Measurements from ENCODE around the gene PYCR2. TPM values are rescaled to one million over a fixed set of nuclear protein-coding genes. Genes with fewer than 3 reads are reported as not detected.

Gene PYCR2
- total and polyA plus RNA-seq, 10 of the 15 experiments (the other 5 are each of a cell fraction or from before 2014, with no cell fraction given): 1.7 to 81.8 (median 54.9) TPM

GRCh38 chr1:225923692-225924555, at the start of gene PYCR2 (continued):
- TF ChIP-seq USF2 (IDR thresholded peaks at IDR 0.05; ENCODE audit: borderline replicate concordance, low read depth, low read length) (peak; percentile 85), MXI1 (IDR thresholded peaks at IDR 0.05; ENCODE audit: low read depth, low read length) (peak; percentile 87), ESRRA (IDR thresholded peaks at IDR 0.05; ENCODE audit: low read length) (no peak), POU2F2 (IDR thresholded peaks at IDR 0.05; ENCODE audit: borderline replicate concordance, low read depth, low read length) (peak; percentile 79; the same call in 2 of the 3 replicates), MLLT1 (IDR thresholded peaks at IDR 0.05) (no peak), ZNF24 (IDR thresholded peaks at IDR 0.05) (no peak), TAF1 (IDR thresholded peaks at IDR 0.05; ENCODE audit: borderline replicate concordance, low read depth, low read length) (peak; percentile 75; the same call in 1 of the 2 replicates), POLR2AphosphoS5 (IDR thresholded peaks at IDR 0.05; ENCODE audit: low read length) (peak; percentile 93), ZSCAN29 (IDR thresholded peaks at IDR 0.05) (no peak), CHD2 (IDR thresholded peaks at IDR 0.05; ENCODE audit: borderline replicate concordance, low read depth, low read length) (peak; percentile 85), ZBTB40 (IDR thresholded peaks at IDR 0.05; ENCODE audit: borderline replicate concordance) (peak; percentile 90), ZBTB33 (IDR thresholded peaks at IDR 0.05) (no peak), WRNIP1 (IDR thresholded peaks at IDR 0.05; ENCODE audit: borderline replicate concordance, low read depth, low read length) (no peak), MAX (IDR thresholded peaks at IDR 0.05; ENCODE audit: low read depth, low read length) (peak; percentile 93), MYC (IDR thresholded peaks at IDR 0.05; ENCODE audit: insufficient read depth, insufficient read length, insufficient replicate concordance, low read length, severe bottlenecking) (peak; percentile 75), ATF3 (IDR thresholded peaks at IDR 0.05; ENCODE audit: borderline replicate concordance, extremely low read depth, low read depth, low read length) (peak; percentile 71; the same call in 1 of the 2 replicates), ZNF207 (IDR thresholded peaks at IDR 0.05; ENCODE audit: borderline replicate concordance) (no peak), NRF1 (conservative IDR thresholded peaks at IDR 0.05; ENCODE audit: low read depth, low read length) (no peak), RELA (IDR thresholded peaks at IDR 0.05; ENCODE audit: borderline replicate concordance, partially characterized antibody) (peak; percentile 77)
